ENCODE measurements around the gene MSH6.
A peak's percentile ranks its signal among the peaks of the same experiment; 100 is the strongest.

MSH6 gene

GRCh38 chr2:47782381-47782670, 619 bp upstream of the MSH6 start:
- DNase-seq, result no peak

- DNase-seq, result peak; percentile 74 to 75
Measured at GRCh38 chr2:47783486-47784351, 774 bp downstream of the MSH6 start.

- DNase-seq, result no peak
Measured at GRCh38 chr2:47784352-47784851, 1.5 kb downstream of the MSH6 start.

GRCh38 chr2:47785986-47786385, 3.0 kb downstream of the MSH6 start:
- DNase-seq, result no peak

- no peak for DNase-seq
Measured at GRCh38 chr2:47796090-47796697, 13.2 kb downstream of the MSH6 start.

- no peak for DNase-seq
Measured at GRCh38 chr2:47798631-47799030, 15.7 kb downstream of the MSH6 start.

- DNase-seq, result no peak
Measured at GRCh38 chr2:47799031-47799609, 16.2 kb downstream of the MSH6 start.

- DNase-seq, result no peak
Measured at GRCh38 chr2:47801118-47801517, 18.2 kb downstream of the MSH6 start.

GRCh38 chr2:47803363-47803762, 20.4 kb downstream of the MSH6 start:
- DNase-seq, result no peak

GRCh38 chr2:47803770-47804169, 20.8 kb downstream of the MSH6 start:
- no peak for DNase-seq

- DNase-seq, result no peak
Measured at GRCh38 chr2:47805850-47806249, 22.9 kb downstream of the MSH6 start.

GRCh38 chr2:47808614-47809013, 25.7 kb downstream of the MSH6 start:
- no peak for DNase-seq

- no peak for DNase-seq
Measured at GRCh38 chr2:47809903-47810302, 27.0 kb downstream of the MSH6 start.

GRCh38 chr2:47810850-47811249, 27.9 kb downstream of the MSH6 start:
- no peak for DNase-seq

GRCh38 chr2:47811668-47812067, 28.7 kb downstream of the MSH6 start:
- no peak for DNase-seq

GRCh38 chr2:47815764-47816163, 32.8 kb downstream of the MSH6 start:
- no peak for DNase-seq

- DNase-seq, result no peak
Measured at GRCh38 chr2:47818777-47819176, 35.8 kb downstream of the MSH6 start.

- DNase-seq, result no peak
Measured at GRCh38 chr2:47819834-47820233, 36.9 kb downstream of the MSH6 start.

GRCh38 chr2:47822518-47822917, 39.6 kb downstream of the MSH6 start:
- DNase-seq, result no peak

GRCh38 chr2:47833516-47833968, 50.6 kb downstream of the MSH6 start:
- no peak for DNase-seq

GRCh38 chr2:47838249-47838648, 55.3 kb downstream of the MSH6 start:
- DNase-seq, result no peak

GRCh38 chr2:47838686-47839085, 55.7 kb downstream of the MSH6 start:
- no peak for DNase-seq

- no peak for DNase-seq
Measured at GRCh38 chr2:47842846-47843245, 59.9 kb downstream of the MSH6 start.

- DNase-seq, result no peak
Measured at GRCh38 chr2:47843407-47843806, 60.5 kb downstream of the MSH6 start.
